Measurements from ENCODE around the gene ZBTB48. TPM values are rescaled to one million over a fixed set of nuclear protein-coding genes. Genes with fewer than 3 reads are reported as not detected.

ZBTB48 gene
- total RNA-seq, 1 experiment from 2014 or later = 41.9 TPM

DNA sequence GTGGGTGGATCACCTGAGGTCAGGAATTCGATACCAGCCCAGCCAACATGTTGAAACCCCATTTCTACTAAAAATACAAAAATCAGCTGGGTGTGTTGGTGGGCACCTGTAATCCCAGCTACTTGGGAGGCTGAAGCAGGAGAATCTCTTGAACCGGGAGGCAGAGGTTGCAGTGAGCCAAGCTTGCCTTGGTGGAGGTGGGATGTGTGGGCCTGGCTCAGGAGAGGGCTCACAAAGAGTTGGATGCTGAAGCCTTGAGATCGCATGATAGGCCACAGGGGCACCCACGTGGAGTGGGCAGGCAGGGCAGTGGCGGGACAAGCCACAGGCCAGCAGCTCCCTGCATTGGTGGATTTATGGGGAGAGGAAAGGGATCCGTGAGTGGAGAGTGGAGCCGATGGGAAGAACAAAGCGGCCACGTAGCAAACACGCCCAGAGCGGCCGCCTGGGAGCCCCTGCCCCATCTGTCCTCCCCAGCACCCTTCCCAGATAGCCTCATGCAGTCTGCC lies 49.2 kb downstream of the ZBTB48 start:
- Histone ChIP-seq H3K4me2 (ENCODE audit: low read length) (no peak overlapping the region), H3K27ac (ENCODE audit: low read depth, low read length) (no peak overlapping the region), H3K79me2 (ENCODE audit: insufficient read depth, low read length) (peaks cover 30% of the 10 kb centered on the region), H3K9me2 (ENCODE audit: insufficient read depth) (no peaks in the 10 kb centered on the region), H3K36me3 (ENCODE audit: control insufficient read depth in 1 of 2, insufficient read depth in 2 of 2, low read length in 2 of 2) (peaks cover 13 to 18% of the 10 kb centered on the region in 2 experiments; a peak in 2 of 4 replicates), H3K9ac (ENCODE audit: low read length) (no peak overlapping the region), H2AFZ (ENCODE audit: low read depth, low read length, poor library complexity, severe bottlenecking) (no peak overlapping the region), H4K20me1 (ENCODE audit: insufficient read depth) (no peaks in the 10 kb centered on the region), H3K9me3 (ENCODE audit: control insufficient read depth in 1 of 2, insufficient read depth in 1 of 2, low read depth in 1 of 2, low read length in 2 of 2) (no peaks in the 10 kb centered on the region), H3K4me3 (replicated peaks in 1 of 2; ENCODE audit: low read depth in 1 of 2, low read length in 2 of 2) (no peak overlapping the region), H3K4me1 (ENCODE audit: control insufficient read depth in 1 of 2, insufficient read depth in 2 of 2, low read length in 2 of 2) (peaks cover 0 to 16% of the 10 kb centered on the region in 2 experiments; a peak in 2 of 4 replicates), H3K27me3 (ENCODE audit: insufficient read depth, low read length) (no peaks in the 10 kb centered on the region)
- BruUV-seq (replicated peaks) = no TSS peak
- RAD21 ChIA-PET (ENCODE audit: low non-redundant PET in 1 of 2, low total read pairs in 2 of 2, uncharacterized antibody in 2 of 2, unreplicated experiment in 2 of 2) = no interaction called here
- ATAC-seq (no peak), DNase-seq (ENCODE audit: low read depth, low spot score) (no peak)
- POLR2A ChIA-PET = no interaction called here
- CTCF ChIA-PET = no interaction called here
- intact Hi-C loops (cut with micrococcal nuclease) = no loop called here
- TF ChIP-seq ZNF274 (IDR thresholded peaks at IDR 0.05; ENCODE audit: low read depth, low read length) = no peak
- no peak for TF ChIP-seq RAD21 (IDR thresholded peaks at IDR 0.05; ENCODE audit: low read depth)
- no peak for TF ChIP-seq YY1 (IDR thresholded peaks at IDR 0.05; ENCODE audit: extremely low read depth, insufficient replicate concordance, low read depth, low read length)
- no peak for TF ChIP-seq SRF (IDR thresholded peaks at IDR 0.05; ENCODE audit: low read depth)
- TF ChIP-seq ELF1 (IDR thresholded peaks at IDR 0.05; ENCODE audit: borderline replicate concordance, low read depth) = no peak
- TF ChIP-seq, protein P1, sequence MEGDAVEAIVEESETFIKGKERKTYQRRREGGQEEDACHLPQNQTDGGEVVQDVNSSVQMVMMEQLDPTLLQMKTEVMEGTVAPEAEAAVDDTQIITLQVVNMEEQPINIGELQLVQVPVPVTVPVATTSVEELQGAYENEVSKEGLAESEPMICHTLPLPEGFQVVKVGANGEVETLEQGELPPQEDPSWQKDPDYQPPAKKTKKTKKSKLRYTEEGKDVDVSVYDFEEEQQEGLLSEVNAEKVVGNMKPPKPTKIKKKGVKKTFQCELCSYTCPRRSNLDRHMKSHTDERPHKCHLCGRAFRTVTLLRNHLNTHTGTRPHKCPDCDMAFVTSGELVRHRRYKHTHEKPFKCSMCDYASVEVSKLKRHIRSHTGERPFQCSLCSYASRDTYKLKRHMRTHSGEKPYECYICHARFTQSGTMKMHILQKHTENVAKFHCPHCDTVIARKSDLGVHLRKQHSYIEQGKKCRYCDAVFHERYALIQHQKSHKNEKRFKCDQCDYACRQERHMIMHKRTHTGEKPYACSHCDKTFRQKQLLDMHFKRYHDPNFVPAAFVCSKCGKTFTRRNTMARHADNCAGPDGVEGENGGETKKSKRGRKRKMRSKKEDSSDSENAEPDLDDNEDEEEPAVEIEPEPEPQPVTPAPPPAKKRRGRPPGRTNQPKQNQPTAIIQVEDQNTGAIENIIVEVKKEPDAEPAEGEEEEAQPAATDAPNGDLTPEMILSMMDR (IDR thresholded peaks at IDR 0.05 in 2 of 3, conservative IDR thresholded peaks at IDR 0.05 in 1 of 3; ENCODE audit: borderline replicate concordance in 1 of 3, insufficient read depth in 1 of 3, low read depth in 2 of 3, low read length in 2 of 3) = no peak
- TF ChIP-seq POLR2A (IDR thresholded peaks at IDR 0.05; ENCODE audit: borderline replicate concordance, extremely low read depth, insufficient read depth, insufficient read length) = no peak
- TF ChIP-seq, protein P2, sequence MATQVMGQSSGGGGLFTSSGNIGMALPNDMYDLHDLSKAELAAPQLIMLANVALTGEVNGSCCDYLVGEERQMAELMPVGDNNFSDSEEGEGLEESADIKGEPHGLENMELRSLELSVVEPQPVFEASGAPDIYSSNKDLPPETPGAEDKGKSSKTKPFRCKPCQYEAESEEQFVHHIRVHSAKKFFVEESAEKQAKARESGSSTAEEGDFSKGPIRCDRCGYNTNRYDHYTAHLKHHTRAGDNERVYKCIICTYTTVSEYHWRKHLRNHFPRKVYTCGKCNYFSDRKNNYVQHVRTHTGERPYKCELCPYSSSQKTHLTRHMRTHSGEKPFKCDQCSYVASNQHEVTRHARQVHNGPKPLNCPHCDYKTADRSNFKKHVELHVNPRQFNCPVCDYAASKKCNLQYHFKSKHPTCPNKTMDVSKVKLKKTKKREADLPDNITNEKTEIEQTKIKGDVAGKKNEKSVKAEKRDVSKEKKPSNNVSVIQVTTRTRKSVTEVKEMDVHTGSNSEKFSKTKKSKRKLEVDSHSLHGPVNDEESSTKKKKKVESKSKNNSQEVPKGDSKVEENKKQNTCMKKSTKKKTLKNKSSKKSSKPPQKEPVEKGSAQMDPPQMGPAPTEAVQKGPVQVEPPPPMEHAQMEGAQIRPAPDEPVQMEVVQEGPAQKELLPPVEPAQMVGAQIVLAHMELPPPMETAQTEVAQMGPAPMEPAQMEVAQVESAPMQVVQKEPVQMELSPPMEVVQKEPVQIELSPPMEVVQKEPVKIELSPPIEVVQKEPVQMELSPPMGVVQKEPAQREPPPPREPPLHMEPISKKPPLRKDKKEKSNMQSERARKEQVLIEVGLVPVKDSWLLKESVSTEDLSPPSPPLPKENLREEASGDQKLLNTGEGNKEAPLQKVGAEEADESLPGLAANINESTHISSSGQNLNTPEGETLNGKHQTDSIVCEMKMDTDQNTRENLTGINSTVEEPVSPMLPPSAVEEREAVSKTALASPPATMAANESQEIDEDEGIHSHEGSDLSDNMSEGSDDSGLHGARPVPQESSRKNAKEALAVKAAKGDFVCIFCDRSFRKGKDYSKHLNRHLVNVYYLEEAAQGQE (IDR thresholded peaks at IDR 0.05; ENCODE audit: low read depth) = no peak
- no peak for TF ChIP-seq FOSL1 (IDR thresholded peaks at IDR 0.05; ENCODE audit: low read depth)
- no peak for TF ChIP-seq JUND (IDR thresholded peaks at IDR 0.05)
- no peak for TF ChIP-seq CBX3 (IDR thresholded peaks at IDR 0.05; ENCODE audit: low read depth)
- no peak for TF ChIP-seq POLR2AphosphoS5 (IDR thresholded peaks at IDR 0.05; ENCODE audit: low read depth, low read length)
- no peak for TF ChIP-seq SP1 (IDR thresholded peaks at IDR 0.05; ENCODE audit: low read depth)
- TF ChIP-seq EGR1 (IDR thresholded peaks at IDR 0.05; ENCODE audit: low read depth) = no peak
- no peak for TF ChIP-seq EZH2 (IDR thresholded peaks at IDR 0.05)
- no peak for TF ChIP-seq CEBPB (IDR thresholded peaks at IDR 0.05; ENCODE audit: low read depth)
- TF ChIP-seq EZH2phosphoT487 (IDR thresholded peaks at IDR 0.05; ENCODE audit: borderline replicate concordance) = no peak
- TF ChIP-seq, protein P3, sequence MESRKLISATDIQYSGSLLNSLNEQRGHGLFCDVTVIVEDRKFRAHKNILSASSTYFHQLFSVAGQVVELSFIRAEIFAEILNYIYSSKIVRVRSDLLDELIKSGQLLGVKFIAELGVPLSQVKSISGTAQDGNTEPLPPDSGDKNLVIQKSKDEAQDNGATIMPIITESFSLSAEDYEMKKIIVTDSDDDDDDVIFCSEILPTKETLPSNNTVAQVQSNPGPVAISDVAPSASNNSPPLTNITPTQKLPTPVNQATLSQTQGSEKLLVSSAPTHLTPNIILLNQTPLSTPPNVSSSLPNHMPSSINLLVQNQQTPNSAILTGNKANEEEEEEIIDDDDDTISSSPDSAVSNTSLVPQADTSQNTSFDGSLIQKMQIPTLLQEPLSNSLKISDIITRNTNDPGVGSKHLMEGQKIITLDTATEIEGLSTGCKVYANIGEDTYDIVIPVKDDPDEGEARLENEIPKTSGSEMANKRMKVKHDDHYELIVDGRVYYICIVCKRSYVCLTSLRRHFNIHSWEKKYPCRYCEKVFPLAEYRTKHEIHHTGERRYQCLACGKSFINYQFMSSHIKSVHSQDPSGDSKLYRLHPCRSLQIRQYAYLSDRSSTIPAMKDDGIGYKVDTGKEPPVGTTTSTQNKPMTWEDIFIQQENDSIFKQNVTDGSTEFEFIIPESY (IDR thresholded peaks at IDR 0.05; ENCODE audit: extremely low read depth, insufficient replicate concordance, low read length) = no peak

Measured in HCT116 (cell line).